GM23338 (cell line): ENCODE data around the gene SLC2A9. TPM values are rescaled to one million over a fixed set of nuclear protein-coding genes. Genes with fewer than 3 reads are reported as not detected.

Experiments
- ATAC-seq: fragments of 200-7000 bp; cut with Tn5 transposase; 3 replicates; pipeline ENCODE4 v1.9.1; 2020
- DNase-seq: peaks from one replicate; pipeline ENCODE4 v3.0.0-alpha.2; 2015; ENCODE audit warnings: low spot score
- H2AFZ ChIP-seq: fragments of 200-600 bp; sonication (generic); 2 replicates; pipeline ENCODE4 v1.8.0; 2016; ENCODE audit warnings: antibody characterized with exemption, mild to moderate bottlenecking, moderate library complexity
- H3F3A ChIP-seq: fragments of 200-600 bp; sonication (generic); replicated peaks from 2 replicates; pipeline ENCODE4 v1.8.0; 2017; ENCODE audit warnings: antibody characterized with exemption, mixed run types, low read depth
- H3K27ac ChIP-seq: fragments of 200-600 bp; sonication (generic); 2 replicates; pipeline ENCODE4 v1.6.1; 2016; ENCODE audit warnings: low read depth
- H3K27me3 ChIP-seq: fragments of 200-600 bp; sonication (generic); 2 replicates; pipeline ENCODE4 v1.8.0; 2016; ENCODE audit warnings: mild to moderate bottlenecking, mixed run types, moderate library complexity; ENCODE audit not compliant: insufficient read depth
- H3K36me3 ChIP-seq: fragments of 200-600 bp; sonication (generic); 2 replicates; pipeline ENCODE4 v1.8.0; 2016; ENCODE audit warnings: mild to moderate bottlenecking; ENCODE audit not compliant: insufficient read depth
- H3K4me1 ChIP-seq: fragments of 200-600 bp; sonication (generic); 2 replicates; pipeline ENCODE4 v1.8.0; 2016; ENCODE audit warnings: mild to moderate bottlenecking, moderate library complexity; ENCODE audit not compliant: insufficient read depth
- H3K4me2 ChIP-seq: fragments of 200-600 bp; sonication (generic); 2 replicates; pipeline ENCODE4 v1.7.1; 2017; ENCODE audit warnings: mixed run types
- H3K4me3 ChIP-seq: fragments of 200-600 bp; sonication (generic); 2 replicates; pipeline ENCODE4 v1.6.1; 2016; ENCODE audit warnings: mixed run types
- H3K79me2 ChIP-seq: fragments of 200-600 bp; sonication (generic); replicated peaks from 2 replicates; pipeline ENCODE4 v1.8.0; 2017; ENCODE audit warnings: mild to moderate bottlenecking; ENCODE audit not compliant: insufficient read depth
- H3K9me2 ChIP-seq: fragments of 200-600 bp; sonication (generic); 2 replicates; pipeline ENCODE4 v1.8.0; 2017; ENCODE audit not compliant: insufficient read depth
- H4K20me1 ChIP-seq: fragments of 200-600 bp; sonication (generic); replicated peaks from 2 replicates; pipeline ENCODE4 v1.8.0; 2017; ENCODE audit warnings: mild to moderate bottlenecking; ENCODE audit not compliant: insufficient read depth
- H3K27ac Mint-ChIP-seq: 2 replicates; pipeline ENCODE4 v1.8.0; 2020; ENCODE audit warnings: inconsistent platforms, mild to moderate bottlenecking, moderate library complexity, mixed read lengths
- H3K27me3 Mint-ChIP-seq: 3 replicates; pipeline ENCODE4 v1.8.0; 2022; ENCODE audit warnings: low read depth, mild to moderate bottlenecking, moderate library complexity, mixed read lengths, inconsistent platforms; ENCODE audit not compliant: insufficient read depth, poor library complexity
- H3K36me3 Mint-ChIP-seq: 3 replicates; pipeline ENCODE4 v1.8.0; 2021; ENCODE audit warnings: low read depth, mild to moderate bottlenecking, inconsistent platforms, moderate library complexity, mixed read lengths
- H3K4me1 Mint-ChIP-seq: 3 replicates; pipeline ENCODE4 v1.8.0; 2020; ENCODE audit warnings: mild to moderate bottlenecking, inconsistent platforms, mixed read lengths
- H3K4me3 Mint-ChIP-seq: 3 replicates; pipeline ENCODE4 v1.8.0; 2021; ENCODE audit warnings: moderate library complexity, mild to moderate bottlenecking, inconsistent platforms, mixed read lengths
- H3K9me3 Mint-ChIP-seq: 3 replicates; pipeline ENCODE4 v1.8.0; 2020; ENCODE audit warnings: moderate library complexity, mild to moderate bottlenecking, inconsistent platforms, mixed read lengths
- CREB1 ChIP-seq: fragments of 250-450 bp; sonication (Bioruptor Pico); IDR thresholded peaks from 2 replicates; pipeline ENCODE4 v1.5.0; 2020; ENCODE audit warnings: low read depth, mild to moderate bottlenecking, moderate library complexity
- CTCF ChIP-seq, 2 experiments: fragments of 200-600 bp in 1 of 2; sonication (generic) in 1 of 2; conservative IDR thresholded peaks; 2 replicates each; pipeline versions ENCODE4 v1.5.1 to v1.6.1; 2016 to 2017; ENCODE audit warnings: antibody characterized with exemption in 2 of 2, low read depth in 2 of 2, mild to moderate bottlenecking in 2 of 2, moderate library complexity in 1 of 2
- ETS1 ChIP-seq: IDR thresholded peaks from 2 replicates; pipeline ENCODE4 v1.6.1; 2016; ENCODE audit warnings: antibody characterized with exemption
- POLR2AphosphoS5 ChIP-seq: IDR thresholded peaks from 2 replicates; pipeline ENCODE4 v1.6.1; 2016; ENCODE audit warnings: antibody characterized with exemption, low read depth
- REST ChIP-seq: IDR thresholded peaks from one replicate; pipeline ENCODE4 v1.6.1; 2018; ENCODE audit warnings: antibody characterized with exemption; ENCODE audit not compliant: unreplicated experiment
- ZNF114 ChIP-seq: fragments of 250-450 bp; sonication (Bioruptor Pico); IDR thresholded peaks from 2 replicates; pipeline ENCODE4 v1.5.0; 2020; ENCODE audit warnings: mild to moderate bottlenecking, moderate library complexity
- ZNF331 ChIP-seq: fragments of 250-450 bp; sonication (Bioruptor Pico); IDR thresholded peaks from 2 replicates; pipeline ENCODE4 v1.5.0; 2020; ENCODE audit warnings: low read depth, mild to moderate bottlenecking, moderate library complexity
- ZNF462 ChIP-seq: fragments of 250-450 bp; sonication (Bioruptor Pico); IDR thresholded peaks from 2 replicates; pipeline ENCODE4 v1.5.0; 2020; ENCODE audit warnings: mild to moderate bottlenecking, moderate library complexity
- polyA plus RNA-seq: library from polyadenylated mRNA; unstranded; fragments of >200 nt; fragmentation: Nextera tagmentation; extraction: Ambion mirVana; gene quantifications from 2 replicates; pipeline ENCODE4 v1.2.1, GENCODE V29; 2016
- total RNA-seq: library from RNA; depleted of rRNA; stranded (reverse); fragments of >200 nt; shearing (Covaris generic); gene quantifications from 2 replicates; pipeline ENCODE4 v1.2.3, GENCODE V29; 2014

Gene SLC2A9
- total and polyA plus RNA-seq, 2 experiments from 2014 or later = 0.21 to 0.40 TPM

- no peak for TF ChIP-seq REST
These were observed 100.0 kb downstream of the SLC2A9 start (continued) for GRCh38 chr4:9921326-9921725.

GRCh38 chr4:9920029-9920428, 101.3 kb downstream of the SLC2A9 start:
- no peak overlapping the region for H3K27ac ChIP-seq
- peaks cover 13% of the 10 kb centered on the region for H3K4me1 Mint-ChIP-seq
- H3K4me2 ChIP-seq = no peak overlapping the region
- H3K9me3 Mint-ChIP-seq = no peaks in the 10 kb centered on the region
- no peaks in the 10 kb centered on the region for H3K27me3 ChIP-seq
- no peak overlapping the region for H3K27ac Mint-ChIP-seq
- no peak for DNase-seq
- peaks cover 4% of the 10 kb centered on the region for H3K4me1 ChIP-seq
- no peak for ATAC-seq
- H3F3A ChIP-seq = no peaks in the 10 kb centered on the region
- no peak overlapping the region for H2AFZ ChIP-seq
- H3K9me2 ChIP-seq = peaks cover 3% of the 10 kb centered on the region; the same call in 1 of the 2 replicates
- H3K79me2 ChIP-seq = no peaks in the 10 kb centered on the region
- H3K27me3 Mint-ChIP-seq = peaks cover 3% of the 10 kb centered on the region
- no peak overlapping the region for H3K4me3 ChIP-seq
- H3K36me3 ChIP-seq = no peaks in the 10 kb centered on the region
- no peak overlapping the region for H3K4me3 Mint-ChIP-seq
- H4K20me1 ChIP-seq = no peaks in the 10 kb centered on the region
- no peaks in the 10 kb centered on the region; the same call in 2 of the 3 replicates for H3K36me3 Mint-ChIP-seq
- TF ChIP-seq POLR2AphosphoS5 (no peak), CREB1 (no peak), ZNF331 (CRISPR knock-in tag) (no peak), ZNF462 (CRISPR knock-in tag) (no peak), CTCF (conservative IDR thresholded peaks at IDR 0.05; ENCODE audit: low read depth in 2 of 2) (no peak), REST (no peak), ZNF114 (CRISPR knock-in tag) (no peak), ETS1 (no peak)
